ENCODE results near the gene LYG2. TPM values are rescaled to one million over a fixed set of nuclear protein-coding genes. Genes with fewer than 3 reads are reported as not detected.

The LYG2 gene
- total and polyA plus RNA-seq, 2 experiments from 2014 or later: not detected

- no peaks in the 10 kb centered on the region for H3K36me3 ChIP-seq (replicated peaks; ENCODE audit: insufficient read depth, low read depth)
- 90% methylated on average over 7 of the region's 7 CpGs for WGBS (ENCODE audit: low lambda C conversion rate, missing lambda C conversion rate)
- no peaks in the 10 kb centered on the region for H3K4me1 ChIP-seq (ENCODE audit: insufficient read depth)
- H3K4me2 ChIP-seq: no peak overlapping the region
- no peaks in the 10 kb centered on the region for H3K27me3 ChIP-seq
- no peaks in the 10 kb centered on the region for H3K79me2 ChIP-seq
- H4K20me1 ChIP-seq (ENCODE audit: insufficient read depth, poor library complexity, severe bottlenecking): no peaks in the 10 kb centered on the region
- no peaks in the 10 kb centered on the region for H3K9me2 ChIP-seq (replicated peaks; ENCODE audit: insufficient read depth)
- H3K27ac ChIP-seq: no peak overlapping the region
- DNase-seq (ENCODE audit: low spot score): no peak
- no peaks in the 10 kb centered on the region for H3K9me3 ChIP-seq (ENCODE audit: low read depth)
- no peak overlapping the region for H2AFZ ChIP-seq
- H3K4me3 ChIP-seq: no peak overlapping the region
- TF ChIP-seq EZH2 (IDR thresholded peaks at IDR 0.05; ENCODE audit: borderline replicate concordance) (no peak), EZH2phosphoT487 (IDR thresholded peaks at IDR 0.05; ENCODE audit: low read depth, severe bottlenecking, unreplicated experiment) (no peak)
- TF ChIP-seq, protein P1, sequence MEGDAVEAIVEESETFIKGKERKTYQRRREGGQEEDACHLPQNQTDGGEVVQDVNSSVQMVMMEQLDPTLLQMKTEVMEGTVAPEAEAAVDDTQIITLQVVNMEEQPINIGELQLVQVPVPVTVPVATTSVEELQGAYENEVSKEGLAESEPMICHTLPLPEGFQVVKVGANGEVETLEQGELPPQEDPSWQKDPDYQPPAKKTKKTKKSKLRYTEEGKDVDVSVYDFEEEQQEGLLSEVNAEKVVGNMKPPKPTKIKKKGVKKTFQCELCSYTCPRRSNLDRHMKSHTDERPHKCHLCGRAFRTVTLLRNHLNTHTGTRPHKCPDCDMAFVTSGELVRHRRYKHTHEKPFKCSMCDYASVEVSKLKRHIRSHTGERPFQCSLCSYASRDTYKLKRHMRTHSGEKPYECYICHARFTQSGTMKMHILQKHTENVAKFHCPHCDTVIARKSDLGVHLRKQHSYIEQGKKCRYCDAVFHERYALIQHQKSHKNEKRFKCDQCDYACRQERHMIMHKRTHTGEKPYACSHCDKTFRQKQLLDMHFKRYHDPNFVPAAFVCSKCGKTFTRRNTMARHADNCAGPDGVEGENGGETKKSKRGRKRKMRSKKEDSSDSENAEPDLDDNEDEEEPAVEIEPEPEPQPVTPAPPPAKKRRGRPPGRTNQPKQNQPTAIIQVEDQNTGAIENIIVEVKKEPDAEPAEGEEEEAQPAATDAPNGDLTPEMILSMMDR (IDR thresholded peaks at IDR 0.05; ENCODE audit: poor library complexity): no peak
Measured at GRCh38 chr2:99275882-99276281, 20.4 kb upstream of the LYG2 start.

- H3K36me3 ChIP-seq (replicated peaks; ENCODE audit: insufficient read depth, low read depth): no peaks in the 10 kb centered on the region
- DNase-seq (ENCODE audit: low spot score): no peak
- H4K20me1 ChIP-seq (ENCODE audit: insufficient read depth, poor library complexity, severe bottlenecking): no peaks in the 10 kb centered on the region
- no peaks in the 10 kb centered on the region for H3K4me1 ChIP-seq (ENCODE audit: insufficient read depth)
- no peaks in the 10 kb centered on the region for H3K27me3 ChIP-seq
- no peak overlapping the region for H3K4me2 ChIP-seq
- TF ChIP-seq EZH2phosphoT487 (IDR thresholded peaks at IDR 0.05; ENCODE audit: low read depth, severe bottlenecking, unreplicated experiment) (no peak), EZH2 (IDR thresholded peaks at IDR 0.05; ENCODE audit: borderline replicate concordance) (no peak)
- TF ChIP-seq, protein P1 (IDR thresholded peaks at IDR 0.05; ENCODE audit: poor library complexity): no peak
- no peaks in the 10 kb centered on the region for H3K9me2 ChIP-seq (replicated peaks; ENCODE audit: insufficient read depth)
- no peak overlapping the region for H3K4me3 ChIP-seq
- H3K79me2 ChIP-seq: no peaks in the 10 kb centered on the region
- H3K9me3 ChIP-seq (ENCODE audit: low read depth): no peaks in the 10 kb centered on the region
- 85% methylated on average over 4 of the region's 4 CpGs for WGBS (ENCODE audit: low lambda C conversion rate, missing lambda C conversion rate)
- no peak overlapping the region for H3K27ac ChIP-seq
- H2AFZ ChIP-seq: no peak overlapping the region
Measured at GRCh38 chr2:99261242-99261641, 5.8 kb upstream of the LYG2 start.

GRCh38 chr2:99260184-99260583, 4.7 kb upstream of the LYG2 start:
- 93% methylated on average over 2 of the region's 2 CpGs for WGBS (ENCODE audit: low lambda C conversion rate, missing lambda C conversion rate)
- Histone ChIP-seq H3K9me3 (ENCODE audit: low read depth) (no peaks in the 10 kb centered on the region), H3K9me2 (replicated peaks; ENCODE audit: insufficient read depth) (no peaks in the 10 kb centered on the region), H2AFZ (no peak overlapping the region), H3K27ac (no peak overlapping the region), H3K27me3 (no peaks in the 10 kb centered on the region), H4K20me1 (ENCODE audit: insufficient read depth, poor library complexity, severe bottlenecking) (no peaks in the 10 kb centered on the region), H3K79me2 (no peaks in the 10 kb centered on the region), H3K4me1 (ENCODE audit: insufficient read depth) (no peaks in the 10 kb centered on the region), H3K4me3 (no peak overlapping the region), H3K4me2 (no peak overlapping the region), H3K36me3 (replicated peaks; ENCODE audit: insufficient read depth, low read depth) (no peaks in the 10 kb centered on the region)
- no peak for DNase-seq (ENCODE audit: low spot score)
- TF ChIP-seq EZH2 (IDR thresholded peaks at IDR 0.05; ENCODE audit: borderline replicate concordance) (no peak), EZH2phosphoT487 (IDR thresholded peaks at IDR 0.05; ENCODE audit: low read depth, severe bottlenecking, unreplicated experiment) (no peak)
- TF ChIP-seq, protein P1 (IDR thresholded peaks at IDR 0.05; ENCODE audit: poor library complexity): no peak

DNA sequence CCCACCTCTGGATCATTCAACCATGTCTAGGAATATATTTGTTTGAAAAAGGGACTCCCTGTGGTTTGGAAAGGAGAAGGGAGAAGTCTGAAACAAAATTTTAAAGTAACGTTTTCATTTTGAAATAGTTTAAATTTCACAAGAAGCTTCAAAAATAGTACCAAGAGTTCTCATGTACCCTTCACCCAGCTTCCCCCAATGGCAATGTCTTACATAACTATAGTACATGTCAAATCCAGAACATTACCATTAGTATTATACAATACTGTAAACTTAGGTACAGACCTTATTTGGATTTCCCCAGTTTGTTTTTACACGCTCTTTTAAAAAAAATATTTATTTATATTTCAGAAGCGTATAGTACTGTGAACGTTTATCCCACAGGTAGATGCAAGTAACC, 4.0 kb upstream of the LYG2 start:
- TF ChIP-seq EZH2 (IDR thresholded peaks at IDR 0.05; ENCODE audit: borderline replicate concordance) (no peak), EZH2phosphoT487 (IDR thresholded peaks at IDR 0.05; ENCODE audit: low read depth, severe bottlenecking, unreplicated experiment) (no peak)
- TF ChIP-seq, protein P1 (IDR thresholded peaks at IDR 0.05; ENCODE audit: poor library complexity): no peak
- H4K20me1 ChIP-seq (ENCODE audit: insufficient read depth, poor library complexity, severe bottlenecking): no peaks in the 10 kb centered on the region
- no peaks in the 10 kb centered on the region for H3K27me3 ChIP-seq
- DNase-seq (ENCODE audit: low spot score): no peak
- H3K9me3 ChIP-seq (ENCODE audit: low read depth): no peaks in the 10 kb centered on the region
- H3K4me2 ChIP-seq: no peak overlapping the region
- H3K36me3 ChIP-seq (replicated peaks; ENCODE audit: insufficient read depth, low read depth): no peaks in the 10 kb centered on the region
- H3K4me3 ChIP-seq: no peak overlapping the region
- H3K79me2 ChIP-seq: no peaks in the 10 kb centered on the region
- H3K4me1 ChIP-seq (ENCODE audit: insufficient read depth): no peaks in the 10 kb centered on the region
- 95% methylated on average over 4 of the region's 4 CpGs for WGBS (ENCODE audit: low lambda C conversion rate, missing lambda C conversion rate)
- no peak overlapping the region for H3K27ac ChIP-seq
- no peaks in the 10 kb centered on the region for H3K9me2 ChIP-seq (replicated peaks; ENCODE audit: insufficient read depth)
- no peak overlapping the region for H2AFZ ChIP-seq

Data from hepatocyte (in vitro differentiated cells).